Peyer's patch (tissue), 4 donors: ENCODE results near the gene OR6S1.

Source experiments
- CTCF ChIP-seq, 6 experiments: fragments of 450-650 bp in 4 of 6; fragments of 200-600 bp in 2 of 6; sonication (generic) in 1 of 6; IDR thresholded peaks; one replicate each; pipeline ENCODE4 v1.5.1; 2017 to 2019; ENCODE audit warnings: antibody characterized with exemption in 6 of 6, mild to moderate bottlenecking in 3 of 6, moderate library complexity in 1 of 6
- POLR2A ChIP-seq, 2 donors: fragments of 450-650 bp; IDR thresholded peaks; one replicate each; pipeline ENCODE4 v1.5.1; 2017; ENCODE audit warnings: antibody characterized with exemption in 2 of 2, mild to moderate bottlenecking in 2 of 2, moderate library complexity in 2 of 2

GRCh38 chr14:20631880-20632389 lies 9.6 kb downstream of the OR6S1 start:
- TF ChIP-seq CTCF (IDR thresholded peaks at IDR 0.05) (no peak), POLR2A (IDR thresholded peaks at IDR 0.05) (no peak)
